HG03457 (cell line): ENCODE results near the gene ANKRD11.
"Not testable (repeated sequence)": the region's sequence is repeated elsewhere in the genome, so short reads cannot be mapped to it uniquely, and the experiment has no call there.

Source experiments
- ATAC-seq: cut with Tn5 transposase; IDR thresholded peaks from one replicate; pipeline ENCODE4 v1.9.1; 2021; ENCODE audit warnings: moderate number of reproducible peaks; ENCODE audit not compliant: unreplicated experiment

The ANKRD11 gene

DNA sequence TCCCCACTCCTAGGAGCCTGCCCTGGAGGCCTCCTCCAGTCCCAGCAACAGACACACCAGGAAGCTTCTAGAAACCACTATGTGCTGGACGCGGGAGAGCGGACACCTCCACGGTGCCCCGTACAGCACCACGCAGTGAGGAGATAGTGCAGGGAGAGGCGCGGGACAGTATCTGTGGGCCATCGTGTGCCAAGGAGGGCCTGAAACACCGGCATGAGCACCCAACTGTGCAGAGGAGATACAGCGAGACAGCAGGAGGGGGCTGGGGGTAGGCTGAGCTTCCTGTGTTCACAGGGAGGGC lies 215.1 kb downstream of the ANKRD11 start:
- no peak for ATAC-seq

DNA sequence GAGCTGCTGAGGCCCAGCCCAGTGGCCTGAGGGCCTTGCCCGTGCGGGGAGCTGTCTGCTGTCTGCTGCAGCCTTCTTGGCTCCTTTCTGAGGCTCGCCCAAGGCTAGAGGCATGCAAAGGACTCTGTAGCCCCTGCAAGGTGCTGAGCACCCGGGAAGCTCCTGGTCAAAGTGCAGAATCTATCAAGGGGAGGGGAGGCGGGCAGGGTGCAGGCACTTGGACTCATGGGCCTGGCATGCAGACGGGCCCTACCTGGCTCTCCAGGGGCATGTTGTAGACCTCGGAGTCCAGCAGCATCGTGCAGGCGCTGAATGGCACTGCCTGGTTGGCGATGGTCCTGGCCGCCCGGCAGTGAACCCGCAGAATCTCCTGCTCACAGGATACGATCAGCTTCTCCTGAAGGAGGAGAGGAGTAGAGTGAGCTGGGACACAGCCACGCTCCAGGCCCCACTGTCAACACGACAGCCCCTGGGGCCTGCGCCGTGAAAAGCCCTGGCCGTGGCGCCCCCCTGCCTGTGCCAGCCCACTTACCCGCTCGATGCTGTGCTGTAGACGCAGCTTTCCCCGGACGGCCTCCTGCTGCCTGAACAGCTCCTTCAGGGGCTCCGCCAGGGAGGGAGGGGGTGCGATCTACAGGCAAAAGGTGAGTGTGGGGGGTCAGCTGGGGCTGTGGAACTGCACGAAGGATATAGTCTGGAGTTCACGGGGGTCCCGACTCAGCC lies 215.6 kb downstream of the ANKRD11 start:
- no peak for ATAC-seq

DNA sequence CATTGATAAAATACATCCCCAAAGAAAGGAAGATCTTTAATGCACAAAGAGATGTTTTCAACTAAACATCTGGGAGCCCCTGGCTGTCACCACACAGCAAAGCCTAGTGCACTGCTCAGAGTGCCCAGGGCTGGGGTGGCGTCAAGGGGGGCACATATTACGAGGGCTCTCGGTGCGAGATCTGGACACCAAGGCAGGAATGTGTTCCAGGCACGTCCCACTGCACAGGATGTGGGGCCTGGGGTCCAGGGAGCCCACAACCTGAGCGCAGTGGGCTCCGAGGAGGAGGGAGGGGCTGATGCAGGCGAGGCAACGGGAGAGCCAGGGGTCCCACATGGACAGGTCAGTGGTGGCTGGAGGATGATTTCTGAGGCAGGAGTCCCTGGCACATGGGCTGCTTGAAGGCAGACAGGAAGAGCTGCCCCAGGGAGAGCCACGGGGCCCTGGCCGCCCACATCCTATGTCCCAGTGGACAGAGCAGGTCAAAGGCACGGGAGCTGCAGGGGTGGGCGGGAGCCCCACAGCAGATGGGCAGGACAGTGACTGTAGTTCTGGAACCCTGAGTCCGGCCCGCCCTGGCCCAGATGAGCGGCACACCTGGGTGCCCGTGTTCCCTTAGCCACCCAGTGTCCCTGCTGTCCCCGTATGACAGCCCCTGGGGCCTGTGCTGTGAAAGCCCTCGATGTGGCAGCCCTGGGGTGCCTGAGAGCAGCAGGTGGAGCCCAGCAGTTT lies 216.5 kb downstream of the ANKRD11 start:
- ATAC-seq, result no peak

DNA sequence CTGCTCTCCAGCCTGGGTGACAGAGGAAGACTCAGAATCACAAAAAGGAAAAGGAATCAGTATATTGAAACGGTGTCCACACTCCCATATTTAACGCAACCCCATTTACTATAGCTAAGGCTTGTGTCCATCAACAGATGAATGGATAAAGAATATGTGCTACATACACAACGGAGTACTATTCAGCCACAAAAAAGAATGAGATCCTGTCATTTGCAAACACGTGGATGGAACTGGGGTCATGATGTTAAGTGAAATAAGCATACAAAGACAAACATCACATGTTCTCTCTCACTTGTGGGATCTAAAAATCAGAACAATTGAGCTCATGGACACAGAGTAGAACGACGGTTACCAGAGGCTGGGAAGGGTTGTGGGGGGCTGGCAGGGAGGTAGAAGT lies 217.7 kb downstream of the ANKRD11 start:
- ATAC-seq, result no peak

DNA sequence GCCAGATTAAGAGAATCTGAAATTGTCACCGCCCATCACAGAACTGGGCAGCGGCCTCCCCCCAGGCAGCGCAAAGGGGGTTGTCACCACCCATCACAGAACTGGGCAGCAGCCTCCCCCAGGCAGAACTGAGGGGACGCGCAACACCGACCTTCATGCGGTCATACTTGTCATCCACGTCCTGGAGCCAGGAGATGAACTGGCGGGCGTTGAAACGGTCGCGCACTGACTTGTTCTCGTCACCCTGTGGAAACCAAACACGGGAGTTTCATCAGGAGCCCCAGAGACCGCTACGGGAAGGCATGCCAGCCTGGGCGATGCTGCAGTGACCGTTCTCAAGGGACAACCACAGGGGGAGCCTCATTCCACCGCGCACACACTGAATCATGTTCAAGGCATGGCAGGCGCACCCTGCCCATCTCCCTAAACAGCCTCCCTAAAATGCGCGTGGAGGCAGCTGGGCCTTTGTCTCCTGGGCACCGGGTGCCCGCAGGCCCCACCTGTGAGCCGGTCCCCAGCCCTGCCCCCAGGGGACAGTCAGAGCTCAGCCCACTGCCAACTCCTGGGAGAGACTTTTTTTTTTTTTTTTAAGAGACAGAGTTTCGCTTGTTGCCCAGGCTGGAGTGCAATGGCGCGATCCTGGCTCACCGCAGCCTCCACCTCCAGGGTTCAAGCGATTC lies 219.6 kb downstream of the ANKRD11 start:
- ATAC-seq, result no peak

DNA sequence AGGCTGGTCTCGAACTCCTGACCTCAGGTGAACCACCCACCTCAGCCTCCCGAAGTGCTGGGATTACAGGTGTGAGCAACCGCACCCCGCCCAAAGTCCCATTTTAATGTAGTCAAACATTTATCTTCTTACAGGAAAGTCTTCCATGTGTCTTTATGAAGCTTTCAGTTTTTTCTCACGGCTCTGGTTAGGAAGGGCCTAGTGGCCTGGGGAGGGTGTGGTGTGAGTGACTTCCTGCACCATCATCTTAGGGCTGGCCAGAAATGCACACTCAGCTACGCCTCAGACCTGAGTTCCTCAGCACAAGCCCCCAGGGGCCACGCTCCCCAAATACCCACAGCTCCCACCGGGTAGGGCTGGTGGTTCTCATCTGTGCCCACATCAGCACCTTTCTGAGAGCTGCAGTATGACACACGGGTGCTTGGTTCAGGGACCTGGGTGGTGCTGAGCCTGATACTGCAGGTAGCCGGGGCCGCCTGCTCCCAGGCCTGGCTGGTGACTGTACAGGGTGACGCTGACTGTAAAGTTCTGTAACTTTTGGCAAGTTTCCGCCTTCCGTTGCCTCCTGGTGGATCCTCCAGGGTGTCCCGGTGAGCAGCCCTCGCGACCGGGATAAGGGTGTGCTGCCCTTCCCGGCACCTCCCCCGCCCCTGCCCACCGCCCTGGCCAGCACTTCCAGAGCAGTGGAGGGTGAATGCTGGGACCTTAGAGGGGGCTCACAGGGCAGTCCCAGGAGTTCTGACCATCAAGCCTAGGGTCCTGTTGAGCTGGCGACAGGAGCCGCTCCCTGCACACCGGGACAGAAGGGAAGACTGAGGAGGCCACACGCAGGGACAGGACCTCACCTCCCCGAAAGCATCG lies 220.3 kb downstream of the ANKRD11 start:
- ATAC-seq, result no peak

DNA sequence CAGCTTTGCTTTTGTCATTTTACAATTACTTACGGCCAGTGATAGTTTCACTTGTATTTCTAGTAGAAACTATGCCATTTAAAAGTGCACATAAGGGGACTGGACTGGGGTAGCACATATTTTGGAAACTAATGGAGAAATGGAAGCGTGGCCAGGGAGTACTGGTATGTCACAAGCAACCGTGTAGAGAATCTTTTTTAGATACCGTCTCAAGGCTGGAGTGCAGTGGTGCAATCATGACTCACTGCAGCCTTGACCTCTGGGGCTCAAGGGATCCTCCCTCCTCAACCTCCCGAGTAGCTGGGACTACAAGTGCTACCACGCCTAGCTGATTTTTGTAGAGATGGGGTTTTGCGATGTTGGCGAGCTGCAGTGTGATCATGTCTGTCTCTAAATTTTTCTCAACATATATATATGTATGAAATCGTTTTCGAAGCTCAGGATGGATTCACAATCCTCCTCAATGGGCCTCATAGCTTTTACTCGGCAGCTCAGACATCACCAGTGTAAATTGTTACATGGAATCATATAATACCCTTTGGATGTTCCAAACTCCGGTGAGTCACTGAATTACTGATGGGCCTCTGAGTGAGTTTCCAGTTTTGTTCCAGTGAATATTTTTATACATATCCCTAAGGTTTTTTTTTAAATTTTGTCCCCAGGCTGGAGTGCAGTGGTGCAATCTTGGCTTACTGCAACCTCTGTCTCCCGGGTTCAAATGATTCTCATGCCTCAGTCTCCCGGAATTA lies 221.2 kb downstream of the ANKRD11 start:
- no peak for ATAC-seq

DNA sequence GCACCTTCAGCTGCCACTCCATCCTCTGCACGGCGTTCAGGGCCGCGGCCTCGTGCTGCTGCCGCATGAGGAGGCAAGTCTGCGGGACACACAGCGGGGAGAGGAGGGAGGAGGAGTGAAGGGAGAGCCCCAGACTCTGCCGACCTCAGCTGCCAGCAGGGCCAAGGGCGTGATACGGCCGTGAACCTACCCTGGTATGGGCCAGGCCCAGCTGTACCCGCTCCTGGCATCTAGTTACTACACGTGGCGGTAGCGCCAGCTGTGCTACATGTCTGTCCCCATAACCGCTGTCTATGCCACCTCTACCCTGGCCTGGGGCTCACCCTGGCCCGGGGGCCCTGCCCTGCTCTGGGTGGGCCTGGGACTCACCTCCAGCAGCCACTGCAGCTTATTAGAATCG lies 221.8 kb downstream of the ANKRD11 start:
- no peak for ATAC-seq

DNA sequence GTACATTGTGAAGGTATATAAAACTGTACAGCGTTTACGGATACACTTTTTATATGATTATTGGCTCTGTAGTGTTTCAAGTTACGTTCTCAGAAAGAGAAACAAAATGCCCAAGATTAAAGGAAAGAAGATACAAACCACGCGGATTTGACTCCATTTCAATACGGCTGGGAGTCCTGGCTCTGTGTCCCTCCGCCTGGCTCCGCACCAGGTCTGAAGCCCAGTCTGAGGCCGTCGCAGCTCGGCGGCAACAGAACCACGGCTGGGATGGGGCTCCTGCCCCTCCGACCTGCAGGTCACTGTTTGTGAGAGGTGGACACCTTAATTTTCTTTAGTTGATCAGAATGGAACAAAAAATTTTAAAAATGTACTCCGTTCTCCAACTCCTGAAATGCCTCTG lies 222.6 kb downstream of the ANKRD11 start:
- ATAC-seq, result not testable (repeated sequence)

DNA sequence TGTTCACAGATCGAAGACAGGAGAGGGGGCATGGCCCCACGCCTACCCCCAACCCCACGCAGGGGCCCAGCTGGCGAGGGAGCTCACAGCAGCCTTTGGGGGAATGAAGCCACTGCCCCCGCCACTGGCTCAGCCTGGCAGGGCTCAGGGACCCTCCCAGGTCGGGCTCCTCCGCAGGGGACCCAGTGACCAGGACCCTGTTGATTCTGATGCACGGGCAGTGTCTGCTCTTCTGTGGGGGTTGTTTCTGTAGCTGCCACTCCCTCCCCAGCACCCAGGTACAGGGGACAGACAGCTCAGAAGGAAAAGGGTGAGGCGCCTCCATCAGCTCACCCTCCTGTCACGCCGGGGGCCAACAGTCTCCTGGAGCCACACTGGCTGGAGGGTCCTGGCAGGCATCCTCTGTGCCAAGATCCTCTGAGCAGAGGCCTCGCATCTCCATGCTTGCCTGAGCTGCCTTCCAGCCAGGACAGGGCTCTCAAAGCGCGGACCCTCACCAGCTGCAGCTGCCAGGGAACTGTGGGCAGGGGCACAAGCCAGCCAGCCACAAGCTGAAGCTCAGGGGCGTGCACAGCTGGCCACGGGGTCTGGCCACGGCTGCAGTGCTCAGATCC lies 223.7 kb downstream of the ANKRD11 start:
- no peak for ATAC-seq

DNA sequence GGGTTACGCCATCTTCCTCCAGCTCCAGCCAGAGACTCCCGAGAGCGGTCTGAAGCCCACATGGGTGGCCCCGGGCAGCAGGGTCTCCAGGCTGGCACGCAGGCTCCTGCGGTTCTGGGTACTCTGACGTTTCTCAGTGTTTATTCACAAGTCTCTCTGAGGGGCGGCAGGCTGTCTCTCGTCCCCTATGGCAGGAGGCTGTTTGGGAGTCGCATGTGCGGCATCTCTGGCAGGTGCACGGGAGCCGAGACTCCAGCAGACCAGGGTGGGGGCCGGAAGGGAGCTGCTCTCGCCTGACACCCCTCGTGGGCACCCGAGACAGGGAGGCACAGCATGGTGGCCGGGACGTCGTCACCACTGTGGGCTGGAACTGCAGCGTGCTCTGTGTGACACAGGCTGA lies 224.7 kb downstream of the ANKRD11 start:
- no peak for ATAC-seq

DNA sequence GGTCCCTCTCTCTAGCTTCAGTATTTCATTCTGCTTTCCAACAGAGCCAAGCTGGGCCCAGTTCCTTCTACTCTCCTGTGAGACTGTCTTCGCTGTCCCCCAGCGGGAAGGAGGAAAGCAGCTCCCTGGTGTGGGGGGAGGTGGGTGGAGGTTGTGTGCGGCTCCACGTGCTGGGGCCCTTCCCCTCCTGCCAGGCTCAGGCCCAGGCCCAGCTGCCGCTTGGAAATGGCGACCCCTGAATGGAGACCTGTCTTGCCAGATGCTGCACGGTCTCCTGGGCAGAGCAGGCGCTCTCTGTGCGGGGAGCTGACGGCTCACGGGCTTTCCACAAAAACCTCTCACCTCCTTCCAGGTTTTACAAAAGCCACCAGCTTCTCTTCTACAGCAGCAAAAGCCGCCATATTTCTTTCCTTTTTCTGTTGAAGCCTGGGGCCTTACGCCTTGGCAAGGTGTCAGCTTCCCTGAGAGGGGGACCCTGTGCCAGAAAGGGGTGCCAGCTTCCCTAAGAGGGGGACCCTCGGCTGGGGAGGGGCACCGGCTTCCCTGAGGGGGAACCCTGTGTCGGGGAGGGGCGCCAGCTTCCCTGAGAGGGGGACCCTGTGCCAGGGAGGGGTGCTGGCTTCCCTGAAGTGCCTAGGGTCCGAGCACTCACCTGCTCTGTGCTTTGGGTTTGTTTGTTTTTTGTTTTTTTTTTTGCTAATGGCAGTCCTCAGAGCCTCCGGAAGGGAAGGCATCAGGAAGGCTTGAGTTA lies 225.4 kb downstream of the ANKRD11 start:
- no peak for ATAC-seq

DNA sequence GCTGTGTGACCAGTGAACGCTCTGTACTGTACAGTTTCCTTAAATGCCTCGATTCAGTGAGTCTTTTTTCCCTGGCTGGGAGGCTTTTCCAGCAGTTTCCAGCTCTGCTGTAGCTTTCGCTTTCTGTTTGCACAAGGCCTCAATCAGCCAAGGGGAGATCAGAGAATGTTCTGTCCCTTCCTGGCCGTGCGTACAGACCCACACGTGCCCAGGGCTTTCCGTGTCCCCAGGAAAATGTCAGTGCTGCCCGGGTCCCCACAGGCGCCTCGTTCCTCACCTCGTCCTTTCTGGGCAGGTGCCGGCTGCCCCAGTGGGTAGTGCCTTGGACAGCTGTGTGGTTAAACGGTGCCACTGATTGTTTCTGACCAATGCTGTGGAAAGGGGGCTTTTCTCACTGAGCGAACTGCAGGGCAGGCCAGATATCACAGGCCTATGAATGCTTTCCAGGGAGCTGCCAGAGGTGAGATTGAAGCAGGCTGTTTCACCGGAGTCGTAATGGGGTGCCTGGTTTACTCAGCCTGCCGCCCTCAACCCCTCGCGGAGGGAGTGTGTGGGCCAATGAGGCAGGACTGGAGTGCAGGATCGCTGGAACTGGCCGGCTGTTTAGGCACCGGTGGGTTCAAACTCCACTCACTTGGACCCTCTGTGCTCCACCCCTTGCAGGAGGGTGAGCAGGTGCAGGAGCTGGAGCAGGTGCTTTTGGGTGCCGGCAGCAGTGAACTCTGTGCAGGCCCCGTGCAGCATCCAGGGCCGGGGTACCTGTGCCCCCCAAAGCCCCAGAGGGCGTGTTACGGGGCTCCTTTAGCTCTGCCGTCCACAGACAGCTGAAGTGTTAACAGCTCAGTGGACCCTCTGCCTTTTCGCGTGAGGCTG lies 228.4 kb downstream of the ANKRD11 start:
- no peak for ATAC-seq

DNA sequence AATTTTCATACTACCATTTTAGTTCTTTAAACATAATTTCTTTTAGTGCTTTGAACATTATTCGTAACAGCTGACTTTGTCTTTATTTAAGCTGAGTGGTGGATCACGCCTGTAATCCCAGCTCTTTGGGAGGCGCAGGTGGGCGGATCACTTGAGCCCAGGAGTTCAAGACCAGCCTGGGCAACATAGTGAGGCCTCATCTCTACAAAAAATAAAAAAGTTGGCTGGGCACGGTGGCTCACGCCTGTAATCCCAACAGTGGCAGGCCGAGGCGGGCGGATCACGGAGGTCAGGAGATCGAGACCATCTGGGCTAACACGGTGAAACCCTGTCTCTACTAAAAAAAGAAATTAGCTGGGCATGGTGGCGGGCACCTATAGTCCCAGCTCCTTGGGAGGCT lies 230.5 kb downstream of the ANKRD11 start:
- ATAC-seq, result not testable (repeated sequence)

DNA sequence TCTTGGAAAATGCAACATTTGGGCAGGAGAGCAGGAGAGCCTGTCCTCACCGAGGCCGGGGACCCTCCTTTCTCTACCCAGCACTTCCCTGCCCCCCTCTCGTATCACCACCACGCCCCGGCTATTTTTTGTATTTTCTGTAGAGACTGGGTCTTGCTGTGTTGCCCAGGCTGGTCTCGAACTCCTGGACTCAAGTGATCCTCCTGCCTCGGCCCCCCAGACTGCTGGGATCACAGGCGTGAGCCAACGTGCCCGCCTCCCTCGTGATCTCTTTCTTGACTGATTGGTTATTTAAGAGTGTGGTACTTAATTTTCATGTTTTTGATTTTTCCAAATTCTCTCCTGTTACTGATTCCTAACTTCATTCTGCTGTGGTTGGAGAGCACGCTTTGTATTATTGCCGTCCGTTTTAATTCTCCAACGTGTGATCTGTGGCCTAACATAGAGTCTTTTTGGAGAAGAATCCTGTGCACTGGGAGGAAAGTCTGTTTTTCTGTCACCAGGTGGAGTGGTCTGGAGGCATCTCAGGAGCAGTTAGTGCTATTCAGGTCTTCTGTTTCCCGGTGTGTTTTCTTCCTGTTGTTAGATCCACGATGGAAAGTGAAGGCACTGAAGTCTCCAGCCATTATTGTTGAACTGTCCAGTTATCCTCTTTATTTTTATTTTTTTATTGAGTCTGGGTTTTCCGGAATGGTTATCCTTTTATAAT lies 232.4 kb downstream of the ANKRD11 start:
- ATAC-seq, result no peak

DNA sequence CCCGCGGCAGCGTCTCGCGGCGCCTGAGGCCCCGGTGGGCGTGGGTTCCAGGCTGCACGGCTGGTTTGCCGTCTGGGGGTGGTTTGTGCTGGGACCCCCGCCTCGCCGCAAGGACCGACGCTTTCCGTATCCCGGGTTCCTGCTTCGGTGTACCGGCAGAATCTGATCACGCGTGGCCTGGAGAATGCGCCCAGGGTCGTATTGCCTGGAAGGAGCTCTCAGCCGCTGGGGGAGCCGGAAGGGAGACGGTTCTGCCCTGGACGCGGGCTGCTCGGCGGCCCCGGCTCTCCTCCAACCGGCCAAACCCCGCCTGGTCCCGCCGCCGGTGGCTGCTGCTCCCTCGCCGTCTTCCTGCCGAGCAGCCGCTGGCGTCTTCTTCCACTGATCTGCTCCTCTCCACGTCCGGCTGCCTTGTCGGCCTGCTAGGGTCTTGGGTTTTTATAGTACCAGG lies 233.1 kb downstream of the ANKRD11 start:
- no peak for ATAC-seq

DNA sequence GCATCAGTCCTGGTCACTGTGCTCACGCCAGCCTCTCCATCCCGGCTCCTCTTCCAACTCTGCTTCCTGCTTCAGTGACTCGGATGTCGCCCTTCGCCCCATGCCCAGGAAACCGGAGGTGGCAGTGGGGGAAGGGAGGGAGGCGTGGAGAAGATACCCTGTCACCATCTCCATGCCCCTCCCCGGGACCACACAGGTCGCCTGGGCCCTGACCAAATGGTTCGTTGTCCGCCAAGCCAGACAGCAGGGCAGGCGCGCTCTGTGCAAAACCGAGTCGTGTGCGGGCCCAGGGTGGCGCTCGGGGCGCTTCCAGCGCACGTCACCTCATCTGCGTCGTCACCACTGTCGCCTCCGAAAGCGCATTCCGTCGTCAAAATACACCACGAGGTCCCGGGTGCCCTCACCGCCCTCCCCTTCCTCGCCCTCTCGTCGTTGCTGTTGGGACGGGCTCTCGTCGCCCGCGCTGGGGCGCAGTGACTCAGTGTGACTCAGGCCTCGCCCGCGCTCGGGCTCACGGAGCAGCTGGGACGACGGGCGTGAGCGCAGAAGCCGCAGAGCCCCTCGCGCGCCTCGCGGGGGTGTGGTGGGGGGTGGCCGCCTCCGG lies 233.6 kb downstream of the ANKRD11 start:
- no peak for ATAC-seq
